ENCODE results near the gene BTG4.

The BTG4 gene

GRCh38 chr11:111452817-111453552 lies 59.2 kb downstream of the BTG4 start:
- DNase-seq, result no peak

GRCh38 chr11:111452146-111452545 lies 60.0 kb downstream of the BTG4 start:
- no peak for DNase-seq

- DNase-seq, result no peak
These were observed 61.5 kb downstream of the BTG4 start for GRCh38 chr11:111450480-111451320.

- no peak for DNase-seq
These were observed 62.3 kb downstream of the BTG4 start for GRCh38 chr11:111449696-111450479.

GRCh38 chr11:111448831-111449557 lies 63.2 kb downstream of the BTG4 start:
- DNase-seq, result no peak

- no peak for DNase-seq
These were observed 63.8 kb downstream of the BTG4 start for GRCh38 chr11:111448414-111448813.

- DNase-seq, result no peak
These were observed 64.3 kb downstream of the BTG4 start for GRCh38 chr11:111447931-111448330.

GRCh38 chr11:111447112-111447471 lies 65.1 kb downstream of the BTG4 start:
- no peak for DNase-seq

- DNase-seq, result peak; percentile 88
These were observed 65.6 kb downstream of the BTG4 start for GRCh38 chr11:111446404-111447111.

- no peak for DNase-seq
These were observed 66.6 kb downstream of the BTG4 start for GRCh38 chr11:111445586-111445985.
